Sciatic nerve (tissue), 2 donors: ENCODE measurements around the gene OR9A4. TPM values are rescaled to one million over a fixed set of nuclear protein-coding genes. Genes with fewer than 3 reads are reported as not detected.

Experiments
- ATAC-seq: fragments of 200-7000 bp; cut with Tn5 transposase; one replicate; pipeline ENCODE4 v1.9.1; 2020; ENCODE audit warnings: mild to moderate bottlenecking, moderate library complexity
- DNase-seq: peaks from one replicate; pipeline ENCODE4 v3.0.0-alpha.2; 2020; ENCODE audit warnings: low spot score
- intact Hi-C: fragments of 100-400 bp; cut with DNase I; formaldehyde crosslinking; loops from one replicate; pipeline ENCODE4 v1.14.2; 2022
- total RNA-seq: library from RNA; stranded (reverse); fragmentation: NEBNext Ultra II Directional; extraction: Animal tissue kit (Norgen Biotek cat#: 25700); gene quantifications from one replicate; pipeline ENCODE4 v1.2.1, GENCODE V29; 2021
- donor health status: DM: no; HTN: no; CAD: no.
- donor health status: DM: no; HTN: no; CAD: no.

Gene OR9A4
- total RNA-seq, 1 donor from 2014 or later = 0.40 TPM

GRCh38 chr7:141943846-141944245, 27.6 kb downstream of the OR9A4 start:
- ATAC-seq = no peak
- DNase-seq = no peak
- intact Hi-C loops = no loop called here

DNA sequence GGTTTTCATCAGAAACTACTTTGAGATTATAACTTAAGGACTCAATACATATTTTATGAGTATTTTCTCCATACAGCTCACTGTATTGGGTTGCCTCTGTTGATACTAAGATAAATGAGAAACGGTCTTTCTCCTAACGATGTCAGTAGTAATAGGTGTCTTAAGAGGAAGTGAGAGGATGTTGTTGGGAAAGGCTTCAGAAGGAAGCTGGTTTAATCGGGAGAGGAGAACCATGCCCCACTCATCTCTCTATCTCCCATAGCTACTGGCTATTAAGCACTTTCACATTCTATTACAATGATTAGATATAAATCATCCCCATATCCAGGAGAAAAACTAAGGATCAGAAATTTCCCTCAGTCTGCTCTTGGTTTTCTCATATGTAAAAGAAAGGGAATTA, 28.6 kb downstream of the OR9A4 start:
- ATAC-seq = no peak
- intact Hi-C loops = no loop called here
- no peak for DNase-seq

GRCh38 chr7:141945356-141945755, 29.2 kb downstream of the OR9A4 start:
- intact Hi-C loops = no loop called here
- no peak for DNase-seq
- no peak for ATAC-seq

- ATAC-seq = no peak
- intact Hi-C loops = no loop called here
- DNase-seq = no peak
These were observed 30.6 kb downstream of the OR9A4 start, which contains the start of gene CLEC5A for GRCh38 chr7:141946796-141947195. CLEC5A (minus strand) TSS chr7:141946974; CDS start chr7:141946292, 682 bp downstream.

DNA sequence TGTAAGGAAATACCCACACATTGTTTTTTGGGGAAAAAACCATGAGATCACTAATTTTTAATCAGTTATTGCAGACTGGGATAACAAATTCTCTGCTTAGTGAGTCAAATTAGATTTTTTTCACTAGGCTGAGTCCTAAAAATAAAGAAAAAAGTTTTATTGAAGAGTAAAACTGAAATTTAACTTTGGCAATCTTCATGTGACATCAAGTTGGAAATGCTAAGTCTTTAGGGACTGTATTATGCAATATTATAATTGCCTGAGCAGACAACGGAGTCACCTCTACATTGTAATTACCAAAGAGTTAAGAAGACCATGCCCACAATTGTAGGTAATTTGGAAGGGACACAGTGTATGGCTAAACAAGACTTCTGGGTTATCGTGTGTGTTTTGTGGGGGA, 32.8 kb downstream of the OR9A4 start:
- DNase-seq = no peak
- no peak for ATAC-seq
- intact Hi-C loops = no loop called here

DNA sequence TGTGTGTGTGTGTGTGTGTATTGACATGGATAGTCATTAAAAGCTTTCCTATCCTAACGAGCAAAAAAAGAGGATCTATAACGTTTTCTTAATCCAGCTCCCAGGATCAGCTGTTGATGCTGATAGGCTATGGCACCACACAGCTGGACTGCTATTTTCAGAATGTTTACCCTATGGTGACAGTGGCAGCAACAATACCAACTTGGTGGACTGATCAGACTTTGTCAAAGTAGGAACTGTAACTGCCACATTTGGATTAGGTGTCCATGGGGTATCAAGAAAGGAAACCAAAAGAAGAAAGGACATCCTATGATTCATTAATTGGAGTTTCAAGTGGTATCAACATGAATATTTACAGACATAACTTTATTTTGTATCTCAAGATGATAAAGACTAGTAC, 33.3 kb downstream of the OR9A4 start:
- intact Hi-C loops = no loop called here
- no peak for ATAC-seq
- DNase-seq = no peak

DNA sequence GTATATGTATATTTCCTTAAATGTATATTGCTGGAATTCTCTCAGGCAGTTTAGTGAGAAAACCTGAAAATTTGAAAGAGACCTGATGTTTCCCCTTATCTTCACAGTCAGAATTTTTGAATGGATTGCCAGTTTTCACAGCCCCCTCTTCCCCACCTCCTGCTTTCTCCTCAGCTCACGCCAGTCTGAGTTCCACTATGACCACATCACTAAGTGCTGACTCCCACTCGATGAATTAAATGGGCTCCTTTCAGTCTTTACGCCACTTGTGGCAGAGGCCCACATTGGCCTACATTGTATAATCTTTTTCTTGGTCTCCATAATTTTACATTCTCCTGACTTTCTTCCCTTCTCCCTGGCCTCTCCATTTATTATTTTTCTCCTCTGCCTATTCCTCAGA, 33.7 kb downstream of the OR9A4 start:
- ATAC-seq = no peak
- intact Hi-C loops = no loop called here
- DNase-seq = no peak

GRCh38 chr7:141950806-141951205, 34.6 kb downstream of the OR9A4 start:
- intact Hi-C loops = no loop called here
- DNase-seq (no peak), ATAC-seq (no peak)

- intact Hi-C loops = no loop called here
- ATAC-seq = no peak
- no peak for DNase-seq
These were observed 36.3 kb downstream of the OR9A4 start for GRCh38 chr7:141952461-141952860.

DNA sequence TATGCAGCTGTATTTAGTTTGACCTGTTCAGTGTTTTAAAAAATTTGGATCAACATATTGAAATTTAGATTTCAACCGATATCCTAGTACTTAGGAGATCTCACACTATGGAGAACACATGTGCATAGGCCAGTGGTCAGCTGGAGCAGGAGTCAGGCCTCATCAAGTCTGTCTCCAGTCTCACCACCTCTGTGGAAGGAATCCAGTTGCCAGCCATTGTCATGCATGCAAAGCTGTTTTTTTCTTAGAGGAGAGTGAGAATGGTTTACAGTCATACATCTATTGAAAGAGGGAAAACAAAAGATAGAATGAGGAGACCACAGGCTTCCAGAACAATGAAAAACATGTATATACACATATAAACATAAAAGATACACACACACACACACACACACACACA, 38.1 kb downstream of the OR9A4 start:
- DNase-seq = no peak
- intact Hi-C loops = no loop called here
- ATAC-seq = no peak

DNA sequence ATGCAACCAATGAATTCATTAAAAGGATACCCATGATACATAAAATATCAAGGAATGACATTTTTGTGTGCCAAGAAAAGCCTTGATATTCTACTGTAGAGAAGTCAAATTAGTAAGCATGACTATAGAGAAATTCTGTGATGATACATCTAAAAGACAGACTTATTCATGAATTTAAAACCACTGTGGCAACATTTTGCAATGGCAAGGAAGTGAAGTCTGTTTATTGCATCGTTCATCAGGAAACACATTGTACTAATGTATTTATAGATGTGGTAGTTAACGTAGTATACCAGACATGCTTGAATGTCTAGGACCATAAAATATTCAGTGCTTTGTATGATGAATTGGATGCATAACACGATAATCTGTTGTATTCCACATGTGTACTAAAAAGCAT, 39.9 kb downstream of the OR9A4 start:
- ATAC-seq = peak; percentile 64
- intact Hi-C loops = no loop called here
- no peak for DNase-seq

DNA sequence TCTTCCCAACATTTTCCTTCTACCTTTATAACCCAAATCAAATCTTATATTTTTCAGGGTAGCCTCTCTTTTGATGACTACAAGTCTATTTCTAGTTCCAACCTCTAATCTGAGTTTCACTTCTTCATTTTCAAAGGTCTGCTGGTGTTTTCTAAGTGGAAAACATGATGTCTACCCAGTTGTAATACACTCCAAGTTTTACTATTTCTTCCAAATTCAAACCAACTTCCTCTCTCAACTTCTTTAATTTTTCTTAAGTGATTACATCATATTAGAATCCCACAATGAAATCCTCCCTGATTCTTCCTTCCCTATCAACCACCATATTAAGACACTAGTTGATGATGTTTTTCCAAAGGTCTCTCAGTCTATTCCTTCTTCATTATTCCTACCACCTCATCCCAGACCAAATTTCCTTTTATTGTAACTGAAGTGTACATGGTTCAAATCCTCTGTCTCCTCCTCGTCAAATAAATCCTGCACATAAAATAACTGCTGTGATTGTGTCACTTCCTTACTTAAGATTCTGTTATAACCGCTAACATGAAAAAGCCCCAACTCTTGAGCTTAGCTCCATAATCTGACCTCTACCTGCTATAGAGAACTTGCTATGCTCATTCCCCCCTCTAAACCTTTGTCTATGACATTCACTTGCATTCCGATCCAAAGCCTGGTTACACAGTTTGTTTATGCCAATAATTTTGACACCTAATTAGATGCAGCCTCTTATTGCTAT, 44.7 kb downstream of the OR9A4 start:
- intact Hi-C loops = no loop called here
- ATAC-seq (peak; percentile 66), DNase-seq (no peak)

Other genes starting within 250 kb of the OR9A4 start
- gene DENND11, start 214.2 kb upstream of the OR9A4 start, total RNA-seq = 26.6 TPM
- not detected for gene WEE2, start 208.0 kb upstream of the OR9A4 start, total RNA-seq
- 71.8 TPM for gene SSBP1, start 178.0 kb upstream of the OR9A4 start, total RNA-seq
- 6.1 TPM for gene TAS2R3, start 152.3 kb upstream of the OR9A4 start, total RNA-seq
- 5.1 TPM for gene TAS2R4, start 139.7 kb upstream of the OR9A4 start, total RNA-seq
- 6.2 TPM for gene TAS2R5, start 126.2 kb upstream of the OR9A4 start, total RNA-seq
- gene PRSS37, start 74.9 kb upstream of the OR9A4 start, total RNA-seq = not detected
- 21.0 TPM for gene CLEC5A, start 30.6 kb downstream of the OR9A4 start, total RNA-seq
- gene TAS2R38, start 57.4 kb downstream of the OR9A4 start, total RNA-seq = not detected
- 5.7 TPM for gene MGAM, start 79.5 kb downstream of the OR9A4 start, total RNA-seq
- 2.9 TPM for gene MGAM2, start 195.3 kb downstream of the OR9A4 start, total RNA-seq